ENCODE measurements around the gene CABS1. TPM values are rescaled to one million over a fixed set of nuclear protein-coding genes. Genes with fewer than 3 reads are reported as not detected.

Gene CABS1
- not detected in 2 replicates for total RNA-seq

GRCh38 chr4:70334681-70335080, at the start of gene CABS1:
Gene CABS1 (plus strand): TSS chr4:70334981. CDS start chr4:70335040, 59 bp downstream.
- Histone ChIP-seq H3K4me3 (ENCODE audit: low read depth, low read length) (no peak within 1 kb of the TSS), H3K27me3 (ENCODE audit: control insufficient read depth, insufficient read depth, low read length) (no peaks in the 10 kb centered on the region), H3K36me3 (ENCODE audit: control insufficient read depth, insufficient read depth, low read length) (no peaks in the 10 kb centered on the region)
- no peak for TF ChIP-seq CTCF (IDR thresholded peaks at IDR 0.05; ENCODE audit: insufficient read depth, low read length, poor library complexity, severe bottlenecking)
- DNase-seq (ENCODE audit: low read depth), result no peak

DNA sequence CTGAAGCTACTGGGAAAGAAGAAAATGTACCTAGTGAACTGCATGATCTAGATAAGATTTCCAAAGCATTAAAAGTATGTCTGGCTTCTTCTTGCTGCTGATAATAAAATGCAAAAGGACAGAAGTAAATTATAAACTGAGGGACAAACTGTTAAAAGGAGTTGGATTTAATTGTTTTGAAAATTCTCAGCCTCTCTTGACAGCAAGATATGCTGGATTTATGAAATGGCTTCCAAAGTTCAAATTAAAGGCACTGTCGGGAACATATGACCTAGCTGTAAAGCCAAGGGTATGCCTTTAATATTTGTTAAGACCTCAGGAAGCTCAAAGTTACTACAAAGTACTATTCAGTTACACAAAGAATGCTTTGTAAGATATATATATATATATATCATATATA, 46.1 kb upstream of the CABS1 start:
- no peak for DNase-seq (ENCODE audit: low read depth)
- Histone ChIP-seq H3K27me3 (ENCODE audit: control insufficient read depth, insufficient read depth, low read length) (no peaks in the 10 kb centered on the region), H3K36me3 (ENCODE audit: control insufficient read depth, insufficient read depth, low read length) (no peaks in the 10 kb centered on the region), H3K4me3 (ENCODE audit: low read depth, low read length) (no peak overlapping the region)
- TF ChIP-seq CTCF (IDR thresholded peaks at IDR 0.05; ENCODE audit: insufficient read depth, low read length, poor library complexity, severe bottlenecking), result no peak

DNA sequence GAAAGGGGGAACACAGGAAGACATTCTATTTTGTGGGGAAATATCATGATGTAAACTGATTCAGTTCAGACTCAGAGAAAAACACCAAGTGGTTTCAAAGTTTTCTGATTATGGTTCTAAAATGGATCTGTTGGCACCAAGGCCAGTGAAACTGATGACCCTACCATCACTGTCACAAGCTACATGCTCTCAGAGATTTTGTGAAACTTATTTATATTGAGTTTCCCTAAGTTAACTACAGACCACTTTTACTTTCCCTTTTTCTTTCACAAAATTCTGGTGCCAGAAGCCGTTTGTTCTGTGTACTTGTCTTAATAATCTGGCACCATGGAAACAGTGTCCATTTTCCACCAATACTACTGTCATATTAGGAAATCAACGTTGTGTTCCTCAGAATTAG, 43.4 kb upstream of the CABS1 start:
- Histone ChIP-seq H3K36me3 (ENCODE audit: control insufficient read depth, insufficient read depth, low read length) (no peaks in the 10 kb centered on the region), H3K27me3 (ENCODE audit: control insufficient read depth, insufficient read depth, low read length) (no peaks in the 10 kb centered on the region), H3K4me3 (ENCODE audit: low read depth, low read length) (no peak overlapping the region)
- no peak for DNase-seq (ENCODE audit: low read depth)
- no peak for TF ChIP-seq CTCF (IDR thresholded peaks at IDR 0.05; ENCODE audit: insufficient read depth, low read length, poor library complexity, severe bottlenecking)

DNA sequence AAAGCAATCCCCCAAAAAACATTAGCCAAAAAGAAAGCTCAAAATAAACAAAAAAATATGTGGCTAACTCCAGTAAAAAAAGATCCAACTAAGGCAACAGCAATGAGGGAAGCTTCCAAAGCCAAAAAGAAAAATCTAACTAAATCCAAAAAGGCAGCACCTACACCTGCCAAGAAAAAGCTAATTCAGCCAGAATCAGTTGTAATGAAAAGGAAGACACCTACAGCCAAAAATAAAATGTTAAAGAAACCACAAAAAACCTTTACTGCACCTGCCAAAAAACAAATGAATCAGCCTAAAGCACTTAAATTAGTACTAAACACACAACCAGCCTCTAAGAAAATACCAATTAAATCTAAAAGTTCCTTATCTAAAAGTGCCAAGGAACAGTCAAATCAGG, 37.2 kb upstream of the CABS1 start:
- H3K36me3 ChIP-seq (ENCODE audit: control insufficient read depth, insufficient read depth, low read length), result no peaks in the 10 kb centered on the region
- no peak for DNase-seq (ENCODE audit: low read depth)
- TF ChIP-seq CTCF (IDR thresholded peaks at IDR 0.05; ENCODE audit: insufficient read depth, low read length, poor library complexity, severe bottlenecking), result no peak
- no peak overlapping the region for H3K4me3 ChIP-seq (ENCODE audit: low read depth, low read length)
- no peaks in the 10 kb centered on the region for H3K27me3 ChIP-seq (ENCODE audit: control insufficient read depth, insufficient read depth, low read length)

- H3K36me3 ChIP-seq (ENCODE audit: control insufficient read depth, insufficient read depth, low read length), result no peaks in the 10 kb centered on the region
- no peak for TF ChIP-seq CTCF (IDR thresholded peaks at IDR 0.05; ENCODE audit: insufficient read depth, low read length, poor library complexity, severe bottlenecking)
- no peak for DNase-seq (ENCODE audit: low read depth)
- no peaks in the 10 kb centered on the region for H3K27me3 ChIP-seq (ENCODE audit: control insufficient read depth, insufficient read depth, low read length)
- H3K4me3 ChIP-seq (ENCODE audit: low read depth, low read length), result no peak overlapping the region
Measured at GRCh38 chr4:70298051-70298450, 36.7 kb upstream of the CABS1 start.

- Histone ChIP-seq H3K4me3 (ENCODE audit: low read depth, low read length) (no peak overlapping the region), H3K27me3 (ENCODE audit: control insufficient read depth, insufficient read depth, low read length) (no peaks in the 10 kb centered on the region), H3K36me3 (ENCODE audit: control insufficient read depth, insufficient read depth, low read length) (no peaks in the 10 kb centered on the region)
- DNase-seq (ENCODE audit: low read depth), result no peak
- no peak for TF ChIP-seq CTCF (IDR thresholded peaks at IDR 0.05; ENCODE audit: insufficient read depth, low read length, poor library complexity, severe bottlenecking)
Measured at GRCh38 chr4:70299643-70300042, 35.1 kb upstream of the CABS1 start.
